GM23248 (cell line): ENCODE results near the gene KRTAP4-1. TPM values are rescaled to one million over a fixed set of nuclear protein-coding genes. Genes with fewer than 3 reads are reported as not detected.
"Not testable (repeated sequence)": the region's sequence is repeated elsewhere in the genome, so short reads cannot be mapped to it uniquely, and the experiment has no call there.

Experiments
- DNase-seq: peaks from one replicate; pipeline ENCODE4 v3.0.0-alpha.2; 2015
- H2AFZ ChIP-seq: fragments of 200-600 bp; sonication (generic); 2 replicates; pipeline ENCODE4 v1.6.1; 2016; ENCODE audit warnings: antibody characterized with exemption
- H3F3A ChIP-seq: fragments of 200-600 bp; sonication (generic); 2 replicates; pipeline ENCODE4 v1.6.1; 2016; ENCODE audit warnings: mild to moderate bottlenecking, antibody characterized with exemption, mixed run types; ENCODE audit not compliant: insufficient read depth
- H3K27ac ChIP-seq: fragments of 200-600 bp; sonication (generic); 2 replicates; pipeline ENCODE4 v1.5.1; 2016; ENCODE audit warnings: mild to moderate bottlenecking
- H3K27me3 ChIP-seq: fragments of 200-600 bp; sonication (generic); replicated peaks from 2 replicates; pipeline ENCODE4 v1.6.1; 2016; ENCODE audit warnings: mild to moderate bottlenecking; ENCODE audit not compliant: insufficient read depth
- H3K36me3 ChIP-seq: fragments of 200-600 bp; sonication (generic); 2 replicates; pipeline ENCODE4 v1.6.1; 2016; ENCODE audit warnings: low read depth, mild to moderate bottlenecking
- H3K4me1 ChIP-seq: fragments of 200-600 bp; sonication (generic); 2 replicates; pipeline ENCODE4 v1.6.1; 2016; ENCODE audit warnings: mild to moderate bottlenecking; ENCODE audit not compliant: insufficient read depth
- H3K4me2 ChIP-seq: fragments of 200-600 bp; sonication (generic); one replicate; pipeline ENCODE4 v1.6.1; 2016; ENCODE audit warnings: mild to moderate bottlenecking; ENCODE audit not compliant: unreplicated experiment
- H3K4me3 ChIP-seq: fragments of 200-600 bp; sonication (generic); 2 replicates; pipeline ENCODE4 v1.5.1; 2016; ENCODE audit warnings: mild to moderate bottlenecking
- H3K79me2 ChIP-seq: fragments of 200-600 bp; sonication (generic); 2 replicates; pipeline ENCODE4 v1.6.1; 2016; ENCODE audit warnings: mild to moderate bottlenecking; ENCODE audit not compliant: insufficient read depth
- H3K9ac ChIP-seq: fragments of 200-600 bp; sonication (generic); 2 replicates; pipeline ENCODE4 v1.6.1; 2016; ENCODE audit warnings: mild to moderate bottlenecking
- H3K9me2 ChIP-seq: fragments of 200-600 bp; sonication (generic); 2 replicates; pipeline ENCODE4 v1.6.1; 2016; ENCODE audit warnings: mixed run types, mild to moderate bottlenecking, moderate library complexity; ENCODE audit not compliant: insufficient read depth
- H3K9me3 ChIP-seq: fragments of 200-600 bp; sonication (generic); one replicate; pipeline ENCODE4 v1.6.1; 2017; ENCODE audit warnings: low read depth
- H4K20me1 ChIP-seq: fragments of 200-600 bp; sonication (generic); 2 replicates; pipeline ENCODE4 v1.6.0; 2016; ENCODE audit not compliant: insufficient read depth
- EZH2 ChIP-seq: fragments of 200-600 bp; sonication (generic); IDR thresholded peaks from 2 replicates; pipeline ENCODE4 v1.6.1; 2018; ENCODE audit warnings: antibody characterized with exemption, mild to moderate bottlenecking; ENCODE audit not compliant: insufficient read depth, poor library complexity, severe bottlenecking
- EZH2phosphoT487 ChIP-seq: fragments of 200-600 bp; sonication (generic); IDR thresholded peaks from 2 replicates; pipeline ENCODE4 v1.6.1; 2018; ENCODE audit warnings: antibody characterized with exemption, moderate library complexity, mild to moderate bottlenecking, low read depth; ENCODE audit not compliant: insufficient read depth
- WGBS, 2 experiments: methylation state at CpG; one replicate each; pipeline ENCODE4 v1.1.6; 2015 to 2017; ENCODE audit warnings: low lambda C conversion rate in 2 of 2, low coverage in 1 of 2; ENCODE audit errors: missing lambda C conversion rate in 2 of 2; 5-methylcytosine and 5-hydroxymethylcytosine counted together
- in situ Hi-C: fragments of 300-500 bp; cut with MboI; formaldehyde crosslinking; loops from 2 replicates; pipeline ENCODE4 v1.15.0; 2020
- polyA plus RNA-seq: library from polyadenylated mRNA; unstranded; fragments of >200 nt; fragmentation: Nextera tagmentation; extraction: Ambion mirVana; gene quantifications from 2 replicates; pipeline ENCODE4 v1.2.1, GENCODE V29; 2016
- total RNA-seq: library from RNA; depleted of rRNA; stranded (reverse); fragments of >200 nt; shearing (Covaris generic); gene quantifications from 2 replicates; pipeline ENCODE4 v1.2.3, GENCODE V29; 2014

The KRTAP4-1 gene
- total and polyA plus RNA-seq, 2 experiments from 2014 or later: not detected

- no peak for DNase-seq
- H3K9me2 ChIP-seq: no peaks in the 10 kb centered on the region
- H4K20me1 ChIP-seq: no peaks in the 10 kb centered on the region
- H3K4me3 ChIP-seq: no peak overlapping the region
- no peaks in the 10 kb centered on the region for H3K4me1 ChIP-seq
- H3K79me2 ChIP-seq: no peaks in the 10 kb centered on the region
- H3K36me3 ChIP-seq: no peaks in the 10 kb centered on the region
- in situ Hi-C loops: no loop called here
- TF ChIP-seq EZH2: no peak
- TF ChIP-seq EZH2phosphoT487: no peak
- H3K27ac ChIP-seq: no peak overlapping the region
- WGBS, 2 experiments: 73 to 76% methylated on average over 2 of the region's 2 CpGs
- no peaks in the 10 kb centered on the region for H3K9me3 ChIP-seq
- no peaks in the 10 kb centered on the region for H3F3A ChIP-seq
- no peak overlapping the region for H3K4me2 ChIP-seq
- no peak overlapping the region for H3K9ac ChIP-seq
- no peak overlapping the region for H2AFZ ChIP-seq
- H3K27me3 ChIP-seq: no peaks in the 10 kb centered on the region
Observed at GRCh38 chr17:41151525-41151924, 33.2 kb downstream of the KRTAP4-1 start.

- no peak for DNase-seq
- Histone ChIP-seq H3K79me2 (no peaks in the 10 kb centered on the region), H3K9ac (no peak overlapping the region), H3K4me1 (no peaks in the 10 kb centered on the region), H3K4me2 (no peak overlapping the region), H3K27ac (no peak overlapping the region), H2AFZ (no peak overlapping the region), H3K36me3 (no peaks in the 10 kb centered on the region), H3K9me2 (no peaks in the 10 kb centered on the region), H3K4me3 (no peak overlapping the region), H3F3A (no peaks in the 10 kb centered on the region), H3K27me3 (no peaks in the 10 kb centered on the region), H3K9me3 (no peaks in the 10 kb centered on the region), H4K20me1 (no peaks in the 10 kb centered on the region)
- in situ Hi-C loops: no loop called here
- WGBS, 2 experiments: 88 to 92% methylated on average over 4 of the region's 4 CpGs
- TF ChIP-seq EZH2phosphoT487 (no peak), EZH2 (no peak)
Observed at GRCh38 chr17:41150026-41150425, 34.7 kb downstream of the KRTAP4-1 start.

- WGBS, 2 experiments: 43 to 72% methylated on average over 2 of the region's 2 CpGs
- TF ChIP-seq EZH2: no peak
- no peak for TF ChIP-seq EZH2phosphoT487
Observed at GRCh38 chr17:41149652-41149985, 35.1 kb downstream of the KRTAP4-1 start, which contains the start of gene KRTAP4-5. Gene KRTAP4-5, minus strand, starts transcription at chr17:41149825. Its CDS starts 58 bp downstream, at chr17:41149767.

GRCh38 chr17:41148971-41149651 lies 35.6 kb downstream of the KRTAP4-1 start:
- WGBS, 2 experiments: 74 to 75% methylated on average over 10 of the region's 10 CpGs
- H3K27me3 ChIP-seq, in situ Hi-C loops, H3K36me3 ChIP-seq, H3K9me3 ChIP-seq, H3K9ac ChIP-seq, H3K4me1 ChIP-seq, H4K20me1 ChIP-seq, H3K9me2 ChIP-seq, H2AFZ ChIP-seq, H3K79me2 ChIP-seq, H3F3A ChIP-seq, H3K27ac ChIP-seq, H3K4me3 ChIP-seq, DNase-seq, H3K4me2 ChIP-seq: not testable (repeated sequence)

More at GRCh38 chr17:41149652-41149985, 35.1 kb downstream of the KRTAP4-1 start, which contains the start of gene KRTAP4-5:
- no peak within 1 kb of the TSS for H3K27ac ChIP-seq
- no peak within 1 kb of the TSS for H2AFZ ChIP-seq
- no peak for DNase-seq
- H4K20me1 ChIP-seq: no peaks in the 10 kb centered on the region
- no peak within 1 kb of the TSS for H3K9ac ChIP-seq
- in situ Hi-C loops: no loop called here
- H3K36me3 ChIP-seq: no peaks in the 10 kb centered on the region
- no peaks in the 10 kb centered on the region for H3K4me1 ChIP-seq
- H3K4me3 ChIP-seq: no peak within 1 kb of the TSS
- H3K9me2 ChIP-seq: no peaks in the 10 kb centered on the region
- no peaks in the 10 kb centered on the region for H3K79me2 ChIP-seq
- H3F3A ChIP-seq: no peaks in the 10 kb centered on the region
- no peaks in the 10 kb centered on the region for H3K9me3 ChIP-seq
- H3K4me2 ChIP-seq: no peak within 1 kb of the TSS
- H3K27me3 ChIP-seq: no peaks in the 10 kb centered on the region
